Embryonic facial prominence (tissue), 1 donor: ENCODE data around the gene REXO1.
"Not testable (repeated sequence)": the region's sequence is repeated elsewhere in the genome, so short reads cannot be mapped to it uniquely, and the experiment has no call there.

Source experiments
- DNase-seq: peaks from one replicate; pipeline ENCODE4 v3.0.0-alpha.2; 2016; ENCODE audit errors: extremely low spot score

The REXO1 gene

DNA sequence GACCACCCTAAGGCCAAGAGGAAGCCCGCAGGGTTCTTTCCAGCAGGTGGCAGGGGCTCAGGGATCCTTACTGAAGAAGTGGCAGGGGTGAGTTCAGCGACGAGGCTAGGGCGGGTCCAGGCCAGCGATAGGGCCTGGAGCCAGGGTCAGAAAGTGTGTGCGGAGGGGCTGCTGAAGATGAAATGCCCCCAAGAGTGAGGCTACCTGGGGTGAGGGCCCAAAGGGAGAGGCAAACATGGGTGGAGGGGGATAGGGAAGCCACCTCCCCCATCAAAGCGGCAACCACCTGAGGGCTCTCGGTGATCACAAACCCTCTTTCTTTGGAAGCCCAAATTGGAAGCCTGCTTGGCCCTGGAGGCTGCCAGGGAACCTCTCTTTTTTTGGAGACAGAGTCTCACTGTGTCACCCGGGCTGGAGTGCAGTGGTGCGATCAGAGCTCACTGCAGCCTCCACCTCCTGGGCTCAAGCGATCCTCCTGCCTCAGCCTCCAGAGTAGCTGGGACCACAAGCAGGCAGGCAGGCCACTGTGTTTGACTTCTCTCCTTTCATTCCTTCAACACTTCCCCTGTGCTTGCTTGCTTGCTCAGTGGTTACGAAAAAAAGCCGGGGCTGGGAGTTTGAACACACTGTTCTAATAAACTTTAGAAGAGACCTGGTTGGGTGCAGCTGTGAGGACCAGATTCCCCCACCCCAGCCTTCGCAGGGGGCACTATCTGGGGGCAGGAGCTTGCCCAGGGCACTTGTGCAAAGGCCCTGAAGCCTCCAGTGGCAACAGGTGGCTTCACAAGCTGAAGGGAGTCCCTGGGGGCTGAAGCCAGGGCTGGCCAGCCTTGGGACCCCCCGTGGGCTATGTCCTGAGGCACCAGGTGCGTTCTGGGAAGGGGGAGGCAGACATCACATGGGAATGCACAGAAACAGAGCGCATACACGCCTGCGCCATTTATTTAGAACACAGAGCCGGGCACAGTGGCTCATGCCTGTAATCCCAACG is 34.8 kb downstream of the REXO1 start:
- no peak for DNase-seq

DNA sequence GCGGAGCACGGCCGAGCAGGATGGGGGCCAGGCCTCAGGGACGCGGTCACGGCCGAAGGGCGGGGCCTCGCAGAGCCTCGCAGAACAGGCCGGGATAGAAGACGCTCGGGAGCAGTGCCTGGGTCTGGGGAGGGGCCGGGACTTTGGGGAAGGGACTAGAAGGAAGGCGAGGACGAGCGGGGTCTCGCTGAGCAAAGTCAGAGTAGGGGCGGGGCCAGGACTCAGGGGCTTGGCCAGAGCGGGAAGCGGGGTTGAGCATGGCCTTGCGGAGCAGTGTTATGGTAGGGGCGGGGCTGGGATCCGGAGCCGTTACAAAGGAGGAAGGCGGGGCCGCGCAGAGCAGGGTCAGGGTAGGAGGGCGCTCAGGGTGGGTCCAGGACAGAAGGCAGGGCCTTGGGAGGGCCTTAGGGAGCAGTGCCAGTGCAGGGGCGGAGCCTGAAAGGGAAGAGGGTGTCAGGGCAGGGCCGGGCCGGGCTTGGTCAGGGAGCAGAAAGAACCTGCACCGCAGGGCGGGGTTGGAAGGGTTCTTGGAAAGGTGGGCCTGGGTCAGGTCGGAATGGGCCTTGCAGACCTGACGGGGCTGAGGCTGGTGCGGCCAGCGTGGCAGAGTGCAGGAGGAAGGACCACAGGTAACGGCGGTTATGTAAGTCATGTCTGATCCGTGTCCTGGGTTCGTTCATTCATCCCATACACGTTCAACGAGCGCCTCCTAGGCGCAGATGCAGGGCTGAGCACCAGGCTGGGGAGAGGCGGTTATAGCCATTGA is 35.7 kb downstream of the REXO1 start:
- DNase-seq = peak; percentile 39

DNA sequence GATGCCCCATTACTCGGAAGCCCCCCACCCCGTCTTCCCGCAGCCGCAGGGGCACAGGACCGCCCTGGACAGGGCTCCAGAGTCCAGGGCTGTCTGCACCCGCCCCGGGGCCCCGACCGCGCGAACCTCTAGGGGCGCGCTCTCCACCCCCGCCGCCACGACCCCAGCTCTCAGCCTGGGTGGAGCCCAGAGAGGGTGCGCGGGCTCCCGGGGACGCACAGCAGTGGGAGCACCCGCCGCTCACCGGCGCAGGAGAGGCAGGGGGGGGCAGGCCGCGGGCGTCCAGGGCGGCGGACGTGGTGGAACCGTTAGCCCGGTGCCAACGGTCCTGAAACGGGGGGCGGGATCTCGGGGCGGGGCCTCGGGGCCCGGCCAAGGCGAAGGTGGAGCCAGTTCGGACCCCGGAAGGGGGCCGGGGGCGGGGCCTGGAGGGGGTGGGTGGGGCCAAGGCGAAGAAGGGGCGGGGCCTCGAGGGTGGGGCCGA is 36.3 kb downstream of the REXO1 start, which contains the start of gene ATP8B3:
Gene ATP8B3 (minus strand): TSS at position 335 of the 484 bp plus-strand sequence. CDS start 540 bp downstream, outside the sequence.
- no peak for DNase-seq

DNA sequence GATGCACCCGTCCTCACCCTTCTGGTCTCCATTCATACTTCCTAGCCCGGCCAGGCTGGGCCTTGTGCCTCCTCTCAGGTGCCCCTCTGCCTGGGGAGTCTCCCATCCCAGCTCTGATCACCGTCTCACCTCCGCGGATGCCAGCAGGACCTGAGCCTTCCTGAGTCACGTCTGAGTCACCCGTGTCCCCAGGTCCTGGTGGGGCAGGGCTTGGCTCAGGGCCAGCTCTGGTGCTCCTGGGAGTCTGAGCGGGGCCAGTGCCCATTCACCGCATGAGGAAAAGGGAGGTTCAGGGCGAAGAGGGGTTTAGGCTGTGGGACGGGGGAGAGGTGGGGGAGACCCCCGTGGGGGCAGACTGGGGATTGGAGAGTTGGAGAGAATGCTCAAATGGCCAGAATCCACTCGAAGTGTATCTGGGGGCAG is 36.8 kb downstream of the REXO1 start:
- DNase-seq = no peak

DNA sequence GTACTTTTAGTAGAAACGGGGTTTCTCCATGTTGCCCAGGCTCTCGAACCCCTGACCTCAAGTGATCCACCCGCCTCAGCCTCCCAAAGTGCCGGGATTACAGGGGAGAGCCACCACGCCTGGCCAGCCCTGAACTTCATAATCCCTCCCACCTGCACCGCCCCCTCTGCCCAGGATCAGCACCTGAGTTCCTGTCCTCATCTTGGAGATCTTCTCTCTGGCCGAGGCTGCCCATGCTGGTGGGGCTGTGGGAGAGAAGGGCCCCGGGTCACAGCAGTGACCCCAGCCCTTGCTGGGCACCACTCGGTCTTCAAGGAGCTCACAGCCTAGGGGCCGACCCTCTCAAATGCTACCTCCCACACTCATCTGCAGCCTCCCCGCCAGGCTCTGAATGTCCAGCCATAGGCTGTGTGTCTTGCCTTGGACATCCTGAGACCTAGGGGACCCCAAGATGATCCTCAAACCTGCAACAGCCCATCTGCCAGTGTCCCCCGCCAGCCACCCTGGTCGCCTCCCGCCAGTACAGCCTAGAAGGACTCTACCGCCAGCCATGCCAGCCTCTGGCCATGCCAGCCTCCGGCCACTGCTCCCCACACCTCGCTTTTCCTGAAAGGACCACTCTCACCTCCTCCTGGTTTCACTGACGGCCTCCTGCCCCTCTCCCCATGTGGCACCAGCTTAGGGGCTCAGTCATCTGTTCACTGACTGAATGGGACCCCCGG is 37.7 kb downstream of the REXO1 start:
- DNase-seq = no peak

DNA sequence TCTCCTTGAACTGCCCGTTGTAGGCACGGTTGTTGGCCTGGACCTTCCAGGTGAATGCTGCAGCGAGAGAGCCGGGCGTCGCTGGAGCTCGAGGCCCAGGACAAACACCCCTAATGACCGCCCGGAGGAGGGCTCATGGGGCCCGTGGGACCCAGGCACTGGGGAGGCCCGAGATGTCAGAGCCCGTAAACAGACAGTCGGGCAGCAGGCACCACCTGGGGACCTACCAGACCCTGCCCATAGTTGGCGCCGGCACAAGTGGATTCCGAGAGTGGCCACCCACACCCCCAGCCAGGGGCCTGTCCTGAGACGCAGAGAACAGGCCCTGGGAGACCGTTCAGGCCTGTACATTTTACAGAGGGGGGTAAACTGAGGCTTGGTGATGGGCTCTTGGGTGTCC is 38.6 kb downstream of the REXO1 start:
- DNase-seq = no peak

DNA sequence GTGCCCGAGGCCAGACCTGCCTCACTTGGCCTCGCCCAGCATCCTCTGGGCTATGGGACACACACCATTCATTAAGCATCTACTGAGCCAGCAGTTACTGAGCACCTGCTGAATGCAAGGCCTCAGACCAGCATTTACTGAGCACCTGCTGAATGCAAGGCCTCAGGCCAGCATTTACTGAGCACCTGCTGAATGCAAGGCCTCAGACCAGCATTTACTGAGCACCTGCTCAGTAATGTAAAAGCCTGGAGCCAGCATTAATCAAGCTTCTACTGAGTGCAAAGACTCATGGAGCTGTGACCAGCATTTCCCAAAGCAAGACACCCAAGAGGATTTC is 39.9 kb downstream of the REXO1 start:
- DNase-seq = no peak

DNA sequence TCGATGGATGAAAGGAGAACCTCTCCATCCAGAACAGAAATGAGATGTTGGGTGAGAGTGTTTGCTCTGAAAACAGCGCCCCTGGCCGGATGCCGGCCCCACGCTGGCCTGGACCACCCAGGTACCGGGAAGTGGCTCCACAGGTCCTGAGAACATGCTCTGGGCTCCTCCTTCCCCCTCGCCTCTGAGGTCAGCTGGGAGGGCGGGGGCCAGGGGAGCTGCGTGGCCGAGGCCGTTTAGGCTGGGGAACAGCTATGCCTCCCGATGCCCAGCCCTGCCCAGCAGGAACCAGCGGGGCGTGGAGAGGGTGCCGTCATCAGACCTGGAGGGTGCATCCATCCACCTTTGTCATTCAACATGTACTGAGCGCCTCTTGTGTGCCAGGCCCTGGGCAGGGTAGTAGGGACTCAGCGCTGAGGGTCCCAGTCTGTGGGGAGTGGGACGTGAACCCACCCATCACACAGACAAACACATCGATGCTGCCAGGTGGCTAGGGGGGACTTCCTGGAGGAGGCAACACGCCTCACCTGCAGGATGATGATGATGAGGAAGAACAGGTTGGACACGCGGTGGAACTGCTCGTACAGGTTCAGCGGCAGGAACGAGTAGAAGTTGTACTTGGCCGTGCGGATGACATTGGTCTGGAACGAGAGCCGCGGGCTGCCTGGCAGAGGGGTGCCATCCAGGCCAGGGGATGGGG is 40.4 kb downstream of the REXO1 start:
- DNase-seq = no peak

DNA sequence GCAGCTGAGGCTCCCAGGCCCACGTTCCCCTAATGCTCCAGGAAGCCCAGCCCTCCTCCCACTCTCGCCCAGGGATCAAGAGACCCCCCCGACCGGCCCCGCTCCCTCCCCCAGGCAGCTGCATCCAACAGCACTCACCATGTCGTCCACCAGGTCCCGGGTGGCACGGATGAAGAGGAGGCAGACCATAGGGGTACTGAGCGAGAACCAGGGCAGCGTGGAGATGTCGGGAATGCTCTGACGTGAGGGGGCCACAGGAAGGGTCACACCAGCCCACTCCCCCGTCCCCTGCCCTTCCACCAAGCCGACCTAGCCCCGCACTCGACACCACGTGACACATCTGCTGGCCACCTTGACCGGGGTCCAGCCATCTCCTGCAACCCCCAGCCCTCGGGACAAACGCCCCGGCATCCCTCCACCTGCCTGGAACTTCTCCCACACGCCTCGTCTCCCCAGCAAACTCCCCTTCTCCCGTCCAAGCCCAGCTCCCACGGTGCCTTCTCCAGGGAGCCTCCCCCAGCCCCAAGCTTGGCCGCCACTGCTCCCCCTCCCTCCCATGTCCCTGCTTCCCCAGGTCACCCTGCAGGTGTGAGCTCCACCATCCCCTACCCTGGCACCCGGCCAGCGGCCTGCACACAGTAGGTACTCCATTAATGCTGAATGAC is 41.1 kb downstream of the REXO1 start:
- no peak for DNase-seq

DNA sequence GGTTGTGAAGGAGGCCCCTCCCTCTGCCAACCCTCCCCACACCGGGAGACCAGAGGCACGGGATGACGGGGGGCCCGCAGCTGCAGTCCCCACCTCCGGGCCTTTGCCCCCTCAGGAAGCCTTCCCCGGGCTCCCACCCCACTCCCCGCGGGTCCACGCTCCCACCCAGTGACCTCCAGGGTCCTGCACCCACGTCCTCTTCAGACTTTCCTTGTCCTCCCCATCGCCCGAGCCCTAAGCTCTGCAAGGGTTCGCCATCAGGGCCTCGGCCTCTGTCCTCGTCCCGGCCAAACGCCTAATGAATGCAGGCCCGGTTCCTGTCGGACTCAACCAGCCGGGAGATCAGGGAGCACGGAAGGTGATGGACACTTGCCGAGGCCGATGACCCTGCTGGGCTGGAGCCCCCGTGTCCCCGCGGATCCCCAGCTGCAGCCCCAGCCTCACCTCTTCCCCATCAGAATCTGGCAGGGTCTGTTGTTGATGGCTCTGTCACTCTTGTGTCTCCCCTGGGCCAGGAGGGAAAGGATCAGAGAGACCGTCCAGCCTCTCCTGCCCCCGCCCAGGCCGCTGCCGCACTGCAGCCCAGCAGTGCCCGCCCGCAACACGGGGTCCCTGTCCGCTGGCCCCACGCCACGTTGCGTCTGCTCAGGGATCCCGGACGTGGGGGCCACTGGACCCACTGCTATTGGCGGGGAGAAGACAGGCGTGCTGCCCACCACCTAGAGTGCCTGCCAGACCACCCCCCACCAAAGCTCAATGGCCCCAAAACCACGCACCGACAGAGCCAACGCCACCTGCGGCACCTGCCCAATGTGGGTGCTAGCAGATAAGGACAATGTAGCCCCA is 41.9 kb downstream of the REXO1 start:
- no peak for DNase-seq

DNA sequence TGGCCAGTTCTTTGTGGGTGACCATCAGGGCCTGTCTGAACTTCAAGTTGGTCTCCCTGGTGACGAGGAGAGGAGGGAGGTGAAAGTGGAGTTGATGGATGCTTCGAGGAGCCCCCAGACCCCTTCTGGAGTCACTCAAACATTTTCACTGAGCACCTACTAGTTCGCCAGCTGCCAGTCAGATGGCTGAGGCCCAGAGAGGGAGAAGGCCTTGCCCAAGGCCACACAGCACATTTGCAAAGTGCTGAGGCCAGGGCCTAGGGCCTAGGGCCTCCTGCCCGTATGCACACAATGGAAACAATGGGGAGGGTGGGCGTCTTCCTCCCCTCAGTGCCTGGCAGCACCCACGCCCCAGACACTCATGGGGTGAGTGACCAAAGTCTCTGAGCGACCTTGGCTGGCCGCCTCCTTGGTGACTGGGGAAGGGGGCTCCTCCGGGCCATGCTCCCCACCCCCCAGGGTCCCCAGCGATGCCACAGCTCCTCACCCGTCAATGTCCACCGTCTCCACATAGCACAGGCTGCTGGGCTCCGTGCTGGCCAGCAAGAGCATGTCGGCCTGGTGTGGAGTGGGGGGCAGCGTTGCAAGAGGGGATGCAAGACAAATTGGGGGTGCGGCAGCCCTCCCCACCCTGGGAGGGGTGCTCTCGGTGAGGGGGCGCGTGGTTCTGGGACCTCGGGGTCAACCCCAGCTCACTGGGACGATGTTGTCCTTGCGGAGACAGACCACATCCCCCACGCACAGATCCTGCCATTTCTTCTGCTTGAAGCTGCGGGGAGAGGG is 42.7 kb downstream of the REXO1 start:
- no peak for DNase-seq

DNA sequence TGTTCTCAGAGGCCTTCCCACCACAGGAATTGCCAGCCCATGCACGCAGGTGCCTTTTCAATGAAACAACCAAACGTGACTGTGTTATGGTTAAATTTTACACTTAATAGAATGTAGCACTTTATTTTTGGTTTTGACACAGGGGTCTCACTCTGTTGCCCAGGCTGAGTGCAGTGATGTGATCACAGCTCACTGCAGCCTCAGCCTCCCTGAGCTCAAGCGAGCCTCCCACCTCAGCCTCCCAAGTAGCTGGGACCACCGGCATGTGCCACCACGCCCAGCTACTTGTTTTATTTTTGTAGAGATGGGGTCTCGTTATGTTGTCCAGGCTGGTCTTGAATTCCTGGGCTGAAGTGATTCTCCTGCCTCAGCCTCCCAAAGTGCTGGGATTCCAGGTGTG is 43.4 kb downstream of the REXO1 start:
- no peak for DNase-seq

DNA sequence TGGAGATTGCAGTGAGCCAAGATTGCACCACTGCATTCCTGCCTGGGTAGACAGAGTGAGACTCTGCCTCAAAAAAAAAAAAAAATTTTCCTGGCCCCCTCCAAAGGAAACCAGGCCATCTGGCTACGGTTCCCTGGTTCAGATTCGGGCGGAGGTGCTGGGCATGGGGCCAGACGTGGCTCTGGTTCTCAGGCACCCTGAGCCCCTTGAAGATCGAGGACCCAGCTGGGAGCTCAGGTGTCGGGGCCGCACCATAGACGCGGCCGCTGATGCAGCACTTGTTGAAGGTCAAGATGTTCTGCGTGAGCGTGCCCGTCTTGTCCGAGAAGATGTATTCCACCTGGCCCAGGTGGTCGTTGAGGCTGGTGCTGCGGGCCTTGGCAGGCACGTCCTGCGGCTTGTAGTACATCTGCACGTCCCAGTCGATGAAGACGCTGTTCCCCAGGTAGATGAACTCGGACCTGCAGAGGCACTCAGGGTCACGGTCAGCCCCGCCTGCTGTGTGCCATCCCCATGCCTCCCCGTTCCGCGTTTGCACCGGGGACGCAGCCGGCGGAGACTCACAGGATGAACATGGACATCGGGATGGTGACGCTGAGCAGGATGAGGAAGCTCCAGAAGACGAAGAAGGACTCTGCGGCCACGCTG is 48.5 kb downstream of the REXO1 start:
- no peak for DNase-seq

DNA sequence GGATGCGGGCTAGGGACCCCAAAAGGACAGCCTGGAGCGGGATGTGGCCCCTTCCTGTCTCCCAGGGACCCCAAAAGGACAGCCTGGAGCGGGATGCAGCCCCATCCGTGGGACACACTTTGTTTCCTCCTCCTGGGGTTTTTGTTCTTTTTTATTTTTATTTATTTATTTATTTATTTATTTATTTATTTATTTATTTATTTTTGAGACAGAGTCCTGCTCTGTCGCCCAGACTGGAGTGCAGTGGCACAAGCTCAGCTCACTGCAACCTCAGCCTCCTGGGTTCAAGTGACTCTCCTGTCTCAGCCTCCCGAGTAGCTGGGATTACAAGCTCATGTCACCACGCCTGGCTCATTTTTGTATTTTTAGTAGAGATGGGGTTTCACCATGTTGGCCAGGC is 51.0 kb downstream of the REXO1 start:
- DNase-seq = not testable (repeated sequence)

DNA sequence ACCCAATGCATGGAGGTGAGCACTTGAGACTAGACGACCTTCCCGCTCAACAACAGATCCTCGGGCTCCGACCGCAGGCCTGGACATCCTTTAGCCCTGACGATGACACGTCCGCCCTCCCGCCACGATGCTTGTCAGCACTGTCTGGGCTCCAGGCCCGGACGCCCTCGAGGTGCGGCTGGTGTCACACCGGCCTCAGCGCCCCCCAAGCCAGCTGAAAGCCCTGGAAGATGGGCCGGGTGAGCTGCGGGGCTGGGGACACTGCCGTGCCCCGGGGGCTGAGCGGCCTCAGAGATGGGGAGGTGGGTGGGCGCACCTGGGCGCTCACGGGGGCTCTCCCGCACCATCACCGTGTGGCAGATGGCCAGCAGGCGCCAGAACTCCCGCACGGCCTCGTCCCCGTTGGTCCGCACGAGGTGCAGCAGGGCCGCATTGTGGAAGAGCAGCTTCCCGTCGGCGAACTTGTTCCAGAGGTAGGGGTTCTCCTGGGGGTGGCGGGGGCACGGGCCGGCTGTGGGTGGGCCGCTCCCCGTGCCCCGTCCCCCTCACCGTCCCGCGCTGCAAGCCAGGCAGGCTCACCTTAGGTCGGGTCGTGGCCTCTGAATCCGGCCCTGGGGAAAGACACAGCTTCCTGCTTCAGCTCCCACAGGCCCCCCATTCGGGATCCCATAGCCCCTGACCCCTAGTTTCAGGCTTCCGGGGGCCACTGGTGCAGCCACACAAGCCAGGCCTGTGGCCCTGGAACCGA is 51.7 kb downstream of the REXO1 start:
- no peak for DNase-seq

DNA sequence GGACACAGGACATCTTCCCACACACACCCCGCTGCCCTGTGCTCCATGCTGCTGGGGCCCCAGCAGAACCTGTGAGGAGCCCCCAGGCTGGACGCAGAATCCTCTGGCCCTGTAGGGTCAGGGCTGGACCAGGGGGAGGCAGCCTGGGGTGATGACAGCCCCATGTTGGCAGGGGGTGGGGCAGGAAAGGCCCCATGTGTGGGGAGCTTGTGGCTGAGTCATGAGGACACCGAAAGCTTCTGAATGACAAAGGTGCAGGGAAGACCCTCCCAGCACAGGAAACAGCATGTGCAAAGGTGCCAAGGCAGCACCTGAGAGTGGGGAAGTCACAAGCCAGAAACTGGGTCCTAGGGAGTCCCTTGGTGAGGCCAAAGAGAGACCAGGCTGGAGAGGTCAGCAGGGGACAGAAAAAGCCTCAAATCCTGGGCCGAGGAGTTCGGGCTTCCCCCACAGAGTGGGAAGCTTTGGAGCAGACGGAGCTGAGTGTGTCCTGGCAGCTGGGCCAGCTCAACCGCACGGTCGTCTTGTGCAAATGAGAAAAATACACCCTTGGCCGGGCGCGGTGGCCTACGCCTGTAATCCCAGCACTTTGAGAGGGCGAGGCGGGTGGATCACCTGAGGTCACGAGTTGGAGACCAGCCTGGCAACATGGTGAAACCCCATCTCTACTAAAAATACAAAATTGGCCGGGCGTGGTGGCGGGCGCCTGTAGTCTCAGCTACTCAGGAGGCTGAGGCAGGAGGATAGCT is 53.7 kb downstream of the REXO1 start:
- no peak for DNase-seq

DNA sequence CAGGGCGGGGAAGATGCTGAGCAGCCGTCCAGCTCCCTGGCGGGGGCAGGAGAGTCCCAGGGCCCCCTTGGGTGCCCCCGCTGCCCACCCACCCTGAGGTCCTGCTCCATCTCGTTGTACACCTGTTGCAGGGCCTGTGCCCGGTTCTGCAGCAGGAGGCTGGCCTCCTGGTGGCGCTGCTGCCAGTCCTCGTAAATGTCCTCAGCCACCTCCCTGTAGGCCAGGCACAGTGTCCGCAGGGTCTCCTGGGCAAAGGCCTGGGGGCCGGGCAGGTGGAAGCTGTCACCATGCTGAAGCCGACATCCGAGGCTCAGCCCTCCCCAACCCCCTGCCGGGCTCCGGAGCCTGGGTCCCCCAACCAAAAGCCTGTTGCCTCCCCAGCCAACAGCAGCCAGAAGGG is 56.4 kb downstream of the REXO1 start:
- DNase-seq = no peak
